ENCODE data around the gene PGLYRP2. TPM values are rescaled to one million over a fixed set of nuclear protein-coding genes. Genes with fewer than 3 reads are reported as not detected.

Gene PGLYRP2, protein sequence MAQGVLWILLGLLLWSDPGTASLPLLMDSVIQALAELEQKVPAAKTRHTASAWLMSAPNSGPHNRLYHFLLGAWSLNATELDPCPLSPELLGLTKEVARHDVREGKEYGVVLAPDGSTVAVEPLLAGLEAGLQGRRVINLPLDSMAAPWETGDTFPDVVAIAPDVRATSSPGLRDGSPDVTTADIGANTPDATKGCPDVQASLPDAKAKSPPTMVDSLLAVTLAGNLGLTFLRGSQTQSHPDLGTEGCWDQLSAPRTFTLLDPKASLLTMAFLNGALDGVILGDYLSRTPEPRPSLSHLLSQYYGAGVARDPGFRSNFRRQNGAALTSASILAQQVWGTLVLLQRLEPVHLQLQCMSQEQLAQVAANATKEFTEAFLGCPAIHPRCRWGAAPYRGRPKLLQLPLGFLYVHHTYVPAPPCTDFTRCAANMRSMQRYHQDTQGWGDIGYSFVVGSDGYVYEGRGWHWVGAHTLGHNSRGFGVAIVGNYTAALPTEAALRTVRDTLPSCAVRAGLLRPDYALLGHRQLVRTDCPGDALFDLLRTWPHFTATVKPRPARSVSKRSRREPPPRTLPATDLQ
- total RNA-seq (not detected), polyA plus RNA-seq (not detected)
- long read RNA-seq, donor 1 = 0 reads
- long read RNA-seq, donor 2 = 0 reads

DNA sequence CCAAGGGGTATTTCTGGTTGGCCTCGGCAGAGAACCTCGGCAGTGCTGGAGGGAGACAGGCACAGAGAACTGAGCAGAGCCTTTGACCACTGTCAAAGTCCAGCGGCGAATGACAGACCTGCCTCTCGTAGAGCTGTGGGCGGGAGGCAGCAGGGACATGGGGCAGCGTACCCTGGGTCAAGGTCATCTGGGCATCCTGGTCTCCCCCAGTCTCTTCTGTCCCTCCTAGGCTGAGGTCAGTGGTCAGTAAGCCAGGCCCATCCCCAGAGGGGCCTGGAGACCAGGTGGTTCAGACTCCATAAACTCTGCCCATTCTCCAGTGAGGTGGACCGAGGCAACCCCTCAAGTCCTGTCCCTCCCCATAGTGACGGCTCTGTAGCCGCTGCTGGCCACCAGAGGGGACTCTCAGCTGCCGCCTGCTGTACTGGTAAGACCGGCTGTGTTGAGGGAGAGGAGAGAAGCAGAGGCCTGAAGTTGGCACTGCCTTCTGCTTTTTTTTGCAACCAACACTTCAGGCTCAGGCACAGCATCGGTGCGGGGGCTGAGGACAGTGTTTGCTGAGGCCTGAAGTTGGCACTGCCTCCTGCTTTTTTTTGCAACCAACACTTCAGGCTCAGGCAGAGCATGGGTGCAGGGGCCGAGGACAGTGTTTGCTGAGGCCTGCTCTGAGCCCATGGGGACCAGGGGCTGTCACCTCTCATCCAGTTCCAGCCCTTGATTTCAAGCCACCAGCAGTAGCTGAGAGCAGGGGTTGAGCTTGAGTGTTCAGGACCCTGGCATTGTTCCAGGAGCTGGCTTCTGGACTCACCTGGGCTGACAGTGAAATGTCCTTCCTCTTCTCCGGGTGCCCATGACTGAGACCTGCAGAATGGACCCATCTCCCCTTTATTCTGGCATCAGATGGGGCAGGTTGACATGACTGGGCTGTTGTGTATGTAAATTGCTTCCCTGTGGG lies at the start of gene PGLYRP2:
Gene PGLYRP2, minus strand, starts transcription at position 111 of the 955 bp plus-strand sequence. CDS start 130 bp downstream, outside the sequence.
- no peaks in the 10 kb centered on the region for H3K9me3 ChIP-seq (ENCODE audit: control insufficient read depth, low read length)
- DNase-seq (peak in 1 of 2 donors; percentile 72), ATAC-seq (ENCODE audit: low FRiP score) (peak; percentile 50)
- no peaks in the 10 kb centered on the region for H3K27me3 ChIP-seq (ENCODE audit: control insufficient read depth in 1 of 2, insufficient read depth in 2 of 2, low read length in 1 of 2)
- no peak within 1 kb of the TSS for H3K27ac ChIP-seq (ENCODE audit: low read depth in 1 of 2, low read length in 2 of 2)
- no peaks in the 10 kb centered on the region for H3K36me3 ChIP-seq (ENCODE audit: control insufficient read depth in 1 of 2, insufficient read depth in 2 of 2, low read length in 1 of 2)
- H3K4me3 ChIP-seq (ENCODE audit: low read length in 2 of 2) = no peak within 1 kb of the TSS
- 49 to 50% methylated on average over 16 of the region's 16 CpGs for whole genome bisulfite sequencing, 2 donors
- no peaks in the 10 kb centered on the region for H3K4me1 ChIP-seq (ENCODE audit: control insufficient read depth in 1 of 2, insufficient read depth in 2 of 2, low read length in 2 of 2)
- intact Hi-C loops (cut with DNase I) = no loop called here

DNA sequence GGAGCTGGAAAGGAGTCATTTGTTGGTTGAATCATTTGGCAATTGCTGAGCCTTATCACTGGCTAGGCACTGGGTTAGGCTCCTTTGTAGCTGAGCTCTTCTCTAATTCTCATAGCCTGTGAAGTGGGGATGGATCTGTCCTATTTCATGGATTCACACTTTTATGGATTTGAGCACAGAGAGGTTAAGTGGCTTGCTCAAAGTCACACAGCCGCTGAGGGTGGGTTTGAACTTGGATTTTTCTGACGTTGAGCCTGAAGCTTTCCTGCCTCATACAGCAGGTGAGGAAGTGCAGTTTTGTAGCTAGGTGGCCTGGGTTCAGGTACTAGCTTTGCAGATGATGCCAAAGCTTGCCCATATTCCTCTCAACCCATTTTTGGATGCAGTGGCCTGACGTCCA lies 48.4 kb upstream of the PGLYRP2 start:
- no peaks in the 10 kb centered on the region for H3K27me3 ChIP-seq (ENCODE audit: control insufficient read depth in 1 of 2, insufficient read depth in 2 of 2, low read length in 1 of 2)
- no peaks in the 10 kb centered on the region for H3K9me3 ChIP-seq (ENCODE audit: control insufficient read depth, low read length)
- no peaks in the 10 kb centered on the region for H3K4me1 ChIP-seq (ENCODE audit: control insufficient read depth in 1 of 2, insufficient read depth in 2 of 2, low read length in 2 of 2)
- 54 to 59% methylated on average over 3 of the region's 3 CpGs for whole genome bisulfite sequencing, 2 donors
- no peak overlapping the region for H3K4me3 ChIP-seq (ENCODE audit: low read length in 2 of 2)
- H3K27ac ChIP-seq (ENCODE audit: low read depth in 1 of 2, low read length in 2 of 2) = no peak overlapping the region
- H3K36me3 ChIP-seq (ENCODE audit: control insufficient read depth in 1 of 2, insufficient read depth in 2 of 2, low read length in 1 of 2) = no peaks in the 10 kb centered on the region
- intact Hi-C loops (cut with DNase I) = no loop called here
- DNase-seq (no peak), ATAC-seq (ENCODE audit: low FRiP score) (no peak)

DNA sequence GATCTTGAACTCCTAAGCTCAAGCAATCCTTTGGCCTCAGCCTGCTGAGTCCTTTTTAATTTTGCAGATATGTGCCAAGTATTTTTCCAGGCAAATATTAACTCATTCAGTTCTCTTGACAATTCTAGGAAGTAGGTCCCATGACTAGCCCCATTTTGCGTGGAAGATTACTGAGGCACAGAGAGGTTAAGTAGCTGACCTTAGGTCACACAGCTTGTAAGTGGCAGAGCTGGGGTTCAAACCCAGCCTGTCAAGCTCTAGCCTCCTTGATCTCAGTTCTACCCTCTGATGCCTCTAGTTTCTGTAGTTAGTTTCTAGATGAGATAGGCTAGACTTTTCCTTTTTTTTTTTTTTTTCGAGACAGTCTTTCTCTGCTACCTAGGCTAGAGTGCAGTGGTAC lies 47.1 kb upstream of the PGLYRP2 start:
- DNase-seq = no peak
- intact Hi-C loops (cut with DNase I) = no loop called here
- H3K36me3 ChIP-seq (ENCODE audit: control insufficient read depth in 1 of 2, insufficient read depth in 2 of 2, low read length in 1 of 2) = no peaks in the 10 kb centered on the region
- no peaks in the 10 kb centered on the region for H3K9me3 ChIP-seq (ENCODE audit: control insufficient read depth, low read length)
- no peak overlapping the region for H3K27ac ChIP-seq (ENCODE audit: low read depth in 1 of 2, low read length in 2 of 2)
- H3K4me3 ChIP-seq (ENCODE audit: low read length in 2 of 2) = no peak overlapping the region
- H3K4me1 ChIP-seq (ENCODE audit: control insufficient read depth in 1 of 2, insufficient read depth in 2 of 2, low read length in 2 of 2) = no peaks in the 10 kb centered on the region
- WGBS, 2 donors = 84 to 85% methylated on average over 2 of the region's 2 CpGs
- no peak for ATAC-seq (ENCODE audit: low FRiP score)
- H3K27me3 ChIP-seq (ENCODE audit: control insufficient read depth in 1 of 2, insufficient read depth in 2 of 2, low read length in 1 of 2) = no peaks in the 10 kb centered on the region

DNA sequence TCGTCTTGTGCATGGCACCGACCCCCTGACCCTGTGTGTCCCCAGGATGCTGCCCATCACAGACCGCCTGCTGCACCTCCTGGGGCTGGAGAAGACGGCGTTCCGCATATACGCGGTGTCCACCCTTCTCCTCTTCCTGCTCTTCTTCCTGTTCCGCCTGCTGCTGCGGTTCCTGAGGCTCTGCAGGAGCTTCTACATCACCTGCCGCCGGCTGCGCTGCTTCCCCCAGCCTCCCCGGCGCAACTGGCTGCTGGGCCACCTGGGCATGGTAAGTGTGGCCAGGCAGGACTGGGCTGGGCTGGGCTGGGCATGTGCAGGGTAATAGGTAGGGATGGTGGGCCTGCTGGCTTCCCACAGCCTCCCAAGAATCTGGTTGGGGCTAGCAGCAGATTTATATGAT lies 46.0 kb upstream of the PGLYRP2 start:
- WGBS, 2 donors = 84 to 85% methylated on average over 15 of the region's 15 CpGs
- H3K27me3 ChIP-seq (ENCODE audit: control insufficient read depth in 1 of 2, insufficient read depth in 2 of 2, low read length in 1 of 2) = no peaks in the 10 kb centered on the region

DNA sequence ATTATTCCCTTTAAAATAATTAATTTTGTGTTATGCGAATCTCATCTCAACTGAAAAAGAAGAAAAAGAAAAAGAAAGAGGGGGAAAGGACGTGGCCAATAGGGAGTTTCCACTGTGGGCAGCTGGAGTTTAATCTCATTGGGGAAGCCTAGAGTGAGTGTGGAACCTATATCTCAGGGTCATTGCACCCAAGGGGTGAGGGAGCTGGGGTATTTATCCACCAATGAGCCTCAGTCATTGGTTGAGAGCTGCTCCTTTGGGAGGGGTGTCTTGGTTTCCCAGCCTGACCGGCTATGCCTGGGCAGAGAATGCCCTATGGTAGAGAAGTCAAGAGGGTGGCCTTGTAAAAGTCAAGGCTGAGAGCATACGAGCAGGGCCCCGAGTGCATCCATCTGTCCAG lies 45.5 kb upstream of the PGLYRP2 start:
- H3K36me3 ChIP-seq (ENCODE audit: control insufficient read depth in 1 of 2, insufficient read depth in 2 of 2, low read length in 1 of 2) = no peaks in the 10 kb centered on the region
- no peak overlapping the region for H3K4me3 ChIP-seq (ENCODE audit: low read length in 2 of 2)
- 76 to 85% methylated on average over 5 of the region's 5 CpGs for WGBS, 2 donors
- no peak for ATAC-seq (ENCODE audit: low FRiP score)
- H3K27ac ChIP-seq (ENCODE audit: low read depth in 1 of 2, low read length in 2 of 2) = no peak overlapping the region
- DNase-seq = no peak
- intact Hi-C loops (cut with DNase I) = no loop called here
- no peaks in the 10 kb centered on the region for H3K9me3 ChIP-seq (ENCODE audit: control insufficient read depth, low read length)
- no peaks in the 10 kb centered on the region for H3K4me1 ChIP-seq (ENCODE audit: control insufficient read depth in 1 of 2, insufficient read depth in 2 of 2, low read length in 2 of 2)
- H3K27me3 ChIP-seq (ENCODE audit: control insufficient read depth in 1 of 2, insufficient read depth in 2 of 2, low read length in 1 of 2) = no peaks in the 10 kb centered on the region

More for the DNA sequence above, 46.0 kb upstream of the PGLYRP2 start:
- no peak for DNase-seq
- Histone ChIP-seq H3K4me1 (ENCODE audit: control insufficient read depth in 1 of 2, insufficient read depth in 2 of 2, low read length in 2 of 2) (no peaks in the 10 kb centered on the region), H3K4me3 (ENCODE audit: low read length in 2 of 2) (no peak overlapping the region), H3K9me3 (ENCODE audit: control insufficient read depth, low read length) (no peaks in the 10 kb centered on the region), H3K27ac (ENCODE audit: low read depth in 1 of 2, low read length in 2 of 2) (no peak overlapping the region), H3K36me3 (ENCODE audit: control insufficient read depth in 1 of 2, insufficient read depth in 2 of 2, low read length in 1 of 2) (no peaks in the 10 kb centered on the region)
- intact Hi-C loops (cut with DNase I) = no loop called here
- no peak for ATAC-seq (ENCODE audit: low FRiP score)

DNA sequence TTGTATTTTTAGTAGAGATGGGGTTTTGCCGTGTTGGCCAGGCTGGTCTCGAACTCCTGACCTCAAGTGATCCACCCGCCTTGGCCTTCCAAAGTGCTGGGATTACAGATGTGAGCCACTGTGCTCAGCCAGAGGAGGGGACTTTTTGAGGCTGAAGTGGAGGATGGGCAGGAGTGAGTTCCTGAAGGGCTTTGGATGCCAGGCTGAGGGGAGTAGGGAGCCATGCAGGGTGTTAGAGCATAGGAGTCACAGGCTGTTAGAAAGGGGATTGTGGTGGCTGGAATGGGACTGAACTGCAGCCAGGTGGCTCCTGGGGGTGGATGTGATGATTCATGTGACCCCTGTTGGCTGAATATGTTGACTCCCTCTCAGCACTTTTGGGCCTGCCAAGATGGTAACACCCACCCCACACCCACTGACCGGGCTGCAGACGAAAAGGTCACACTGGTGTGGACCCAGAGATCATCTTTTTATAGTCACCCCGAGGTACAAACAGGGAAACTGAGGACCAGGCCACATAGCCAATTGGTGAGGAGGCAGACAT lies 40.2 kb upstream of the PGLYRP2 start:
- H3K4me3 ChIP-seq (ENCODE audit: low read length in 2 of 2) = no peak overlapping the region
- H3K27ac ChIP-seq (ENCODE audit: low read depth in 1 of 2, low read length in 2 of 2) = no peak overlapping the region
- 79 to 83% methylated on average over 5 to 6 of the region's 6 CpGs for WGBS, 2 donors
- H3K9me3 ChIP-seq (ENCODE audit: control insufficient read depth, low read length) = peaks cover 4% of the 10 kb centered on the region
- no peaks in the 10 kb centered on the region for H3K27me3 ChIP-seq (ENCODE audit: control insufficient read depth in 1 of 2, insufficient read depth in 2 of 2, low read length in 1 of 2)
- intact Hi-C loops (cut with DNase I) = no loop called here
- ATAC-seq (ENCODE audit: low FRiP score) (no peak), DNase-seq (no peak)
- H3K36me3 ChIP-seq (ENCODE audit: control insufficient read depth in 1 of 2, insufficient read depth in 2 of 2, low read length in 1 of 2) = no peaks in the 10 kb centered on the region
- H3K4me1 ChIP-seq (ENCODE audit: control insufficient read depth in 1 of 2, insufficient read depth in 2 of 2, low read length in 2 of 2) = no peaks in the 10 kb centered on the region

DNA sequence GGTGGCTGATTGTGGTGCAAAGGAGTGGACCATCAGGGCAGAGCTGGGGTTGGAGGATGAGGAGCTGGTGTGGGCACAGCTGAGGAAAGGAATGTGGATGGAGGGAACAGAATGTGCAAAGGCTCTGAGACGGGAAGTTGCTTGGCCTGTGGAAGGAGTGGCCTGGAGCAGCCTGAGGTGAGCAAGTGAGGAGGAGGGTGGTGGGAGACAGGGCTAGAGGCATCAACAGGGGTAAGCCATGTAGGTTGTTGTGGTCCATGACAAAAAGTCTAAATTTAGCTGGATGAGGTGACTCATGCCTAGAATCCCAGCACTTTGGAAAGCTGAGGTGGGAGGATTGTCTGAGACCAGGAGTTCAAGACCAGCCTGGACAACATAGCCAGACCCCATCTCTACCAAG lies 38.5 kb upstream of the PGLYRP2 start:
- no peaks in the 10 kb centered on the region for H3K27me3 ChIP-seq (ENCODE audit: control insufficient read depth in 1 of 2, insufficient read depth in 2 of 2, low read length in 1 of 2)
- peaks cover 4% of the 10 kb centered on the region for H3K9me3 ChIP-seq (ENCODE audit: control insufficient read depth, low read length)
- intact Hi-C loops (cut with DNase I) = no loop called here
- 77 to 85% methylated on average over 1 of the region's 1 CpG for WGBS, 2 donors
- H3K4me3 ChIP-seq (ENCODE audit: low read length in 2 of 2) = no peak overlapping the region
- ATAC-seq (ENCODE audit: low FRiP score) = no peak
- no peaks in the 10 kb centered on the region for H3K4me1 ChIP-seq (ENCODE audit: control insufficient read depth in 1 of 2, insufficient read depth in 2 of 2, low read length in 2 of 2)
- no peak for DNase-seq
- H3K27ac ChIP-seq (ENCODE audit: low read depth in 1 of 2, low read length in 2 of 2) = no peak overlapping the region
- H3K36me3 ChIP-seq (ENCODE audit: control insufficient read depth in 1 of 2, insufficient read depth in 2 of 2, low read length in 1 of 2) = no peaks in the 10 kb centered on the region

DNA sequence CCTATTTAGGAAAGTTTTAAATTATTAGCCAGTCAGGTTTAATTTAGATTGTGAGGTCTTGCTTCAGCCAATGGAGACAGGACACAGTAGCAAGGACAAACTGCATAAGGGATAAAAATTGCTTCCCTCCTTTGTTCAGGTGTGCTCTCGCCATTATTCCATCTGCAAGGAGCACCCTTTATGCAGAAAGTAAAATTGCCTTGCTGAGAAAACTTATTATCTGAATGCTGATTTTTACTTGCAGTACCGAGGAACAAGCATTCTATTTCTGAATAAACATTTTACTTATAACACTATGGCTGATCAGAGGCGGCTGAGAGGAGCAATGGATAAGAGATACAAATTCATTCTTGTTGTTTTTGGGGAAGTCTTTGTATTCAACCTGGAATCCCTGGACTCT lies 37.1 kb upstream of the PGLYRP2 start:
- Histone ChIP-seq H3K27me3 (ENCODE audit: control insufficient read depth in 1 of 2, insufficient read depth in 2 of 2, low read length in 1 of 2) (no peaks in the 10 kb centered on the region), H3K4me1 (ENCODE audit: control insufficient read depth in 1 of 2, insufficient read depth in 2 of 2, low read length in 2 of 2) (no peaks in the 10 kb centered on the region), H3K27ac (ENCODE audit: low read depth in 1 of 2, low read length in 2 of 2) (no peak overlapping the region), H3K36me3 (ENCODE audit: control insufficient read depth in 1 of 2, insufficient read depth in 2 of 2, low read length in 1 of 2) (no peaks in the 10 kb centered on the region), H3K4me3 (ENCODE audit: low read length in 2 of 2) (no peak overlapping the region), H3K9me3 (ENCODE audit: control insufficient read depth, low read length) (peaks cover 4% of the 10 kb centered on the region)
- WGBS, 2 donors = 89% methylated on average over 3 of the region's 3 CpGs
- intact Hi-C loops (cut with DNase I) = no loop called here
- DNase-seq (no peak), ATAC-seq (ENCODE audit: low FRiP score) (no peak)

Data from aorta (tissue), 5 donors.